ENCODE measurements around the gene DHRS7B. TPM values are rescaled to one million over a fixed set of nuclear protein-coding genes. Genes with fewer than 3 reads are reported as not detected.

The DHRS7B gene
- total RNA-seq, 1 donor from 2014 or later = 31.7 TPM

GRCh38 chr17:21171970-21172510 is 45.3 kb downstream of the DHRS7B start:
- TF ChIP-seq CTCF (IDR thresholded peaks at IDR 0.05) (no peak), POLR2AphosphoS5 (IDR thresholded peaks at IDR 0.05; ENCODE audit: insufficient read depth in 1 of 2, low read depth in 1 of 2) (no peak), POLR2A (IDR thresholded peaks at IDR 0.05) (no peak)
- no peak for DNase-seq (ENCODE audit: extremely low spot score in 2 of 2)
- H3K9me3 ChIP-seq = no peaks in the 10 kb centered on the region
- no peak overlapping the region for H3K27ac ChIP-seq
- peaks cover 12% of the 10 kb centered on the region for H3K4me1 ChIP-seq
- peaks cover 0 to 15% of the 10 kb centered on the region in 2 donors for H3K36me3 ChIP-seq
- H3K27me3 ChIP-seq = no peaks in the 10 kb centered on the region
- H3K4me3 ChIP-seq = no peak overlapping the region
- intact Hi-C loops (cut with DNase I) = no loop called here

- intact Hi-C loops (cut with DNase I) = no loop called here
- no peak for TF ChIP-seq CTCF (IDR thresholded peaks at IDR 0.05)
- no peak for TF ChIP-seq POLR2A (IDR thresholded peaks at IDR 0.05)
- no peak for TF ChIP-seq POLR2AphosphoS5 (IDR thresholded peaks at IDR 0.05; ENCODE audit: insufficient read depth in 1 of 2, low read depth in 1 of 2)
- Histone ChIP-seq H3K36me3 (peaks cover 0 to 15% of the 10 kb centered on the region in 2 donors), H3K27me3 (no peaks in the 10 kb centered on the region), H3K4me1 (peaks cover 6% of the 10 kb centered on the region), H3K4me3 (no peak overlapping the region), H3K27ac (no peak overlapping the region), H3K9me3 (no peaks in the 10 kb centered on the region)
- DNase-seq (ENCODE audit: extremely low spot score in 2 of 2) = no peak
Measured at GRCh38 chr17:21172846-21173245, 46.1 kb downstream of the DHRS7B start.

- DNase-seq (ENCODE audit: extremely low spot score in 2 of 2) = no peak
- H3K27me3 ChIP-seq = no peaks in the 10 kb centered on the region
- intact Hi-C loops (cut with DNase I) = no loop called here
- TF ChIP-seq POLR2A (IDR thresholded peaks at IDR 0.05) = no peak
- no peaks in the 10 kb centered on the region for H3K9me3 ChIP-seq
- peaks cover 6% of the 10 kb centered on the region for H3K4me1 ChIP-seq
- H3K4me3 ChIP-seq = no peak overlapping the region
- peaks cover 0 to 15% of the 10 kb centered on the region in 2 donors for H3K36me3 ChIP-seq
- H3K27ac ChIP-seq = no peak overlapping the region
Measured at GRCh38 chr17:21173543-21173942, 46.8 kb downstream of the DHRS7B start.

- H3K27me3 ChIP-seq = no peaks in the 10 kb centered on the region
- peaks cover 0 to 15% of the 10 kb centered on the region in 2 donors for H3K36me3 ChIP-seq
- H3K4me3 ChIP-seq = no peak overlapping the region
- intact Hi-C loops (cut with DNase I) = no loop called here
- H3K9me3 ChIP-seq = no peaks in the 10 kb centered on the region
- TF ChIP-seq POLR2AphosphoS5 (IDR thresholded peaks at IDR 0.05; ENCODE audit: insufficient read depth in 1 of 2, low read depth in 1 of 2) = no peak
- no peak for TF ChIP-seq POLR2A (IDR thresholded peaks at IDR 0.05)
- no peak for TF ChIP-seq CTCF (IDR thresholded peaks at IDR 0.05)
- no peak for DNase-seq (ENCODE audit: extremely low spot score in 2 of 2)
- peaks cover 6% of the 10 kb centered on the region for H3K4me1 ChIP-seq
- no peak overlapping the region for H3K27ac ChIP-seq
Measured at GRCh38 chr17:21174186-21174585, 47.4 kb downstream of the DHRS7B start.

GRCh38 chr17:21174713-21175112 is 47.9 kb downstream of the DHRS7B start:
- peaks cover 0 to 15% of the 10 kb centered on the region in 2 donors for H3K36me3 ChIP-seq
- H3K27me3 ChIP-seq = no peaks in the 10 kb centered on the region
- no peak overlapping the region for H3K27ac ChIP-seq
- no peak overlapping the region for H3K4me3 ChIP-seq
- H3K4me1 ChIP-seq = peaks cover 6% of the 10 kb centered on the region
- TF ChIP-seq CTCF (IDR thresholded peaks at IDR 0.05) (no peak), POLR2AphosphoS5 (IDR thresholded peaks at IDR 0.05; ENCODE audit: insufficient read depth in 1 of 2, low read depth in 1 of 2) (no peak), POLR2A (IDR thresholded peaks at IDR 0.05) (no peak)
- peak in 1 of 2 donors; percentile 55 for DNase-seq (ENCODE audit: extremely low spot score in 2 of 2)
- H3K9me3 ChIP-seq = no peaks in the 10 kb centered on the region
- intact Hi-C loops (cut with DNase I) = no loop called here
